ENCODE data around the gene EIF4G3. TPM values are rescaled to one million over a fixed set of nuclear protein-coding genes. Genes with fewer than 3 reads are reported as not detected.
"Not testable (repeated sequence)": the region's sequence is repeated elsewhere in the genome, so short reads cannot be mapped to it uniquely, and the experiment has no call there.

Gene EIF4G3
- polyA plus RNA-seq, 4 donors: 10.8 to 32.1 (median 20.1) TPM

- H3K4me1 ChIP-seq (ENCODE audit: control insufficient read depth in 3 of 3, insufficient read depth in 2 of 3, low read depth in 1 of 3, low read length in 2 of 3): peaks cover 0 to 2% (median 0%) of the 10 kb centered on the region in 3 donors
- DNase-seq (no peak), FAIRE-seq (no peak)
- no peak overlapping the region for H3K27ac ChIP-seq (ENCODE audit: low read depth in 1 of 3, low read length in 2 of 3)
- peaks cover 0 to 8% of the 10 kb centered on the region in 2 donors for H3K9me3 ChIP-seq (ENCODE audit: control insufficient read depth in 2 of 2, insufficient read depth in 1 of 2, low read depth in 1 of 2, low read length in 1 of 2)
- no peak overlapping the region for H3K4me3 ChIP-seq (ENCODE audit: low read depth in 1 of 3, low read length in 3 of 3)
- no peaks in the 10 kb centered on the region for H3K27me3 ChIP-seq (ENCODE audit: control insufficient read depth in 3 of 3, insufficient read depth in 3 of 3, low read length in 3 of 3)
- WGBS, 3 donors: 73 to 85% (median 84%) methylated on average over 3 of the region's 3 CpGs
- peaks cover 0 to 16% (median 0%) of the 10 kb centered on the region in 3 donors for H3K36me3 ChIP-seq (ENCODE audit: control insufficient read depth in 3 of 3, insufficient read depth in 2 of 3, low read depth in 1 of 3, low read length in 3 of 3)
Observed at GRCh38 chr1:21032741-21033140, 144.0 kb downstream of the EIF4G3 start.

- Histone ChIP-seq H3K9me3 (ENCODE audit: control insufficient read depth in 2 of 2, insufficient read depth in 1 of 2, low read depth in 1 of 2, low read length in 1 of 2) (peaks cover 0 to 3% of the 10 kb centered on the region in 2 donors), H3K36me3 (ENCODE audit: control insufficient read depth in 3 of 3, insufficient read depth in 2 of 3, low read depth in 1 of 3, low read length in 3 of 3) (peaks cover 0 to 6% (median 0%) of the 10 kb centered on the region in 3 donors), H3K27ac (ENCODE audit: low read depth in 1 of 3, low read length in 2 of 3) (no peak overlapping the region), H3K27me3 (ENCODE audit: control insufficient read depth in 3 of 3, insufficient read depth in 3 of 3, low read length in 3 of 3) (no peaks in the 10 kb centered on the region), H3K4me1 (ENCODE audit: control insufficient read depth in 3 of 3, insufficient read depth in 2 of 3, low read depth in 1 of 3, low read length in 2 of 3) (peaks cover 0 to 2% (median 2%) of the 10 kb centered on the region in 3 donors), H3K4me3 (ENCODE audit: low read depth in 1 of 3, low read length in 3 of 3) (no peak overlapping the region)
- WGBS, 3 donors: 94 to 100% (median 96%) methylated on average over 1 of the region's 1 CpG
- no peak for DNase-seq
- FAIRE-seq: no peak
Observed at GRCh38 chr1:21030181-21030580, 146.5 kb downstream of the EIF4G3 start.

GRCh38 chr1:21028520-21029145, 148.1 kb downstream of the EIF4G3 start:
- Histone ChIP-seq H3K36me3 (ENCODE audit: control insufficient read depth in 3 of 3, insufficient read depth in 2 of 3, low read depth in 1 of 3, low read length in 3 of 3) (no peaks in the 10 kb centered on the region), H3K27ac (ENCODE audit: low read depth in 1 of 3, low read length in 2 of 3) (peak overlapping the region in 1 of 3 donors; percentile 11), H3K9me3 (ENCODE audit: control insufficient read depth in 2 of 2, insufficient read depth in 1 of 2, low read depth in 1 of 2, low read length in 1 of 2) (peaks cover 0 to 3% of the 10 kb centered on the region in 2 donors), H3K27me3 (ENCODE audit: control insufficient read depth in 3 of 3, insufficient read depth in 3 of 3, low read length in 3 of 3) (no peaks in the 10 kb centered on the region), H3K4me3 (ENCODE audit: low read depth in 1 of 3, low read length in 3 of 3) (no peak overlapping the region), H3K4me1 (ENCODE audit: control insufficient read depth in 3 of 3, insufficient read depth in 2 of 3, low read depth in 1 of 3, low read length in 2 of 3) (peaks cover 0 to 2% (median 2%) of the 10 kb centered on the region in 3 donors)
- 49 to 82% (median 60%) methylated on average over 12 of the region's 12 CpGs for WGBS, 3 donors
- DNase-seq: peak; percentile 26 to 71
- FAIRE-seq: no peak

- Histone ChIP-seq H3K36me3 (ENCODE audit: control insufficient read depth in 3 of 3, insufficient read depth in 2 of 3, low read depth in 1 of 3, low read length in 3 of 3) (no peaks in the 10 kb centered on the region), H3K9me3 (ENCODE audit: control insufficient read depth in 2 of 2, insufficient read depth in 1 of 2, low read depth in 1 of 2, low read length in 1 of 2) (peaks cover 0 to 3% of the 10 kb centered on the region in 2 donors), H3K27ac (ENCODE audit: low read depth in 1 of 3, low read length in 2 of 3) (peak overlapping the region in 1 of 3 donors; percentile 11), H3K4me1 (ENCODE audit: control insufficient read depth in 3 of 3, insufficient read depth in 2 of 3, low read depth in 1 of 3, low read length in 2 of 3) (peaks cover 0 to 2% (median 2%) of the 10 kb centered on the region in 3 donors), H3K4me3 (ENCODE audit: low read depth in 1 of 3, low read length in 3 of 3) (no peak overlapping the region), H3K27me3 (ENCODE audit: control insufficient read depth in 3 of 3, insufficient read depth in 3 of 3, low read length in 3 of 3) (no peaks in the 10 kb centered on the region)
- peak; percentile 71 to 82 for DNase-seq
- WGBS, 3 donors: 14 to 63% (median 46%) methylated on average over 1 of the region's 1 CpG
- no peak for FAIRE-seq
Observed at GRCh38 chr1:21027805-21028204, 148.9 kb downstream of the EIF4G3 start.

- 93 to 95% (median 93%) methylated on average over 4 of the region's 4 CpGs for WGBS, 3 donors
- H3K27me3 ChIP-seq (ENCODE audit: control insufficient read depth in 3 of 3, insufficient read depth in 3 of 3, low read length in 3 of 3): no peaks in the 10 kb centered on the region
- H3K9me3 ChIP-seq (ENCODE audit: control insufficient read depth in 2 of 2, insufficient read depth in 1 of 2, low read depth in 1 of 2, low read length in 1 of 2): peaks cover 0 to 3% of the 10 kb centered on the region in 2 donors
- DNase-seq (no peak), FAIRE-seq (no peak)
- H3K4me3 ChIP-seq (ENCODE audit: low read depth in 1 of 3, low read length in 3 of 3): no peak overlapping the region
- peaks cover 0 to 6% (median 2%) of the 10 kb centered on the region in 3 donors for H3K4me1 ChIP-seq (ENCODE audit: control insufficient read depth in 3 of 3, insufficient read depth in 2 of 3, low read depth in 1 of 3, low read length in 2 of 3)
- no peak overlapping the region for H3K27ac ChIP-seq (ENCODE audit: low read depth in 1 of 3, low read length in 2 of 3)
- no peaks in the 10 kb centered on the region for H3K36me3 ChIP-seq (ENCODE audit: control insufficient read depth in 3 of 3, insufficient read depth in 2 of 3, low read depth in 1 of 3, low read length in 3 of 3)
Observed at GRCh38 chr1:21024918-21025317, 151.8 kb downstream of the EIF4G3 start.

GRCh38 chr1:21024136-21024896, 152.4 kb downstream of the EIF4G3 start:
- DNase-seq; H3K27me3 ChIP-seq (ENCODE audit: control insufficient read depth in 3 of 3, insufficient read depth in 3 of 3, low read length in 3 of 3); H3K4me1 ChIP-seq (ENCODE audit: control insufficient read depth in 3 of 3, insufficient read depth in 2 of 3, low read depth in 1 of 3, low read length in 2 of 3); H3K4me3 ChIP-seq (ENCODE audit: low read depth in 1 of 3, low read length in 3 of 3); FAIRE-seq; H3K9me3 ChIP-seq (ENCODE audit: control insufficient read depth in 2 of 2, insufficient read depth in 1 of 2, low read depth in 1 of 2, low read length in 1 of 2); H3K36me3 ChIP-seq (ENCODE audit: control insufficient read depth in 3 of 3, insufficient read depth in 2 of 3, low read depth in 1 of 3, low read length in 3 of 3); H3K27ac ChIP-seq (ENCODE audit: low read depth in 1 of 3, low read length in 2 of 3): not testable (repeated sequence)
- WGBS, 3 donors: 93 to 94% (median 94%) methylated on average over 11 to 24 of the region's 26 CpGs

GRCh38 chr1:21022279-21023040, 154.2 kb downstream of the EIF4G3 start:
- DNase-seq: peak; percentile 87 to 93
- no peak overlapping the region for H3K4me3 ChIP-seq (ENCODE audit: low read depth in 1 of 3, low read length in 3 of 3)
- peak; percentile 93 for FAIRE-seq
- peak overlapping the region; percentile 71 to 86 (median 85) for H3K27ac ChIP-seq (ENCODE audit: low read depth in 1 of 3, low read length in 2 of 3)
- H3K36me3 ChIP-seq (ENCODE audit: control insufficient read depth in 3 of 3, insufficient read depth in 2 of 3, low read depth in 1 of 3, low read length in 3 of 3): no peaks in the 10 kb centered on the region
- H3K4me1 ChIP-seq (ENCODE audit: control insufficient read depth in 3 of 3, insufficient read depth in 2 of 3, low read depth in 1 of 3, low read length in 2 of 3): peaks cover 0 to 4% (median 2%) of the 10 kb centered on the region in 3 donors
- H3K9me3 ChIP-seq (ENCODE audit: control insufficient read depth in 2 of 2, insufficient read depth in 1 of 2, low read depth in 1 of 2, low read length in 1 of 2): peaks cover 0 to 3% of the 10 kb centered on the region in 2 donors
- 20 to 32% (median 27%) methylated on average over 6 of the region's 6 CpGs for WGBS, 3 donors
- no peaks in the 10 kb centered on the region for H3K27me3 ChIP-seq (ENCODE audit: control insufficient read depth in 3 of 3, insufficient read depth in 3 of 3, low read length in 3 of 3)

GRCh38 chr1:21021311-21021710, 155.4 kb downstream of the EIF4G3 start:
- DNase-seq (no peak), FAIRE-seq (no peak)
- Histone ChIP-seq H3K27me3 (ENCODE audit: control insufficient read depth in 3 of 3, insufficient read depth in 3 of 3, low read length in 3 of 3) (no peaks in the 10 kb centered on the region), H3K27ac (ENCODE audit: low read depth in 1 of 3, low read length in 2 of 3) (no peak overlapping the region), H3K9me3 (ENCODE audit: control insufficient read depth in 2 of 2, insufficient read depth in 1 of 2, low read depth in 1 of 2, low read length in 1 of 2) (no peaks in the 10 kb centered on the region), H3K36me3 (ENCODE audit: control insufficient read depth in 3 of 3, insufficient read depth in 2 of 3, low read depth in 1 of 3, low read length in 3 of 3) (no peaks in the 10 kb centered on the region), H3K4me1 (ENCODE audit: control insufficient read depth in 3 of 3, insufficient read depth in 2 of 3, low read depth in 1 of 3, low read length in 2 of 3) (peaks cover 0 to 4% (median 0%) of the 10 kb centered on the region in 3 donors), H3K4me3 (ENCODE audit: low read depth in 1 of 3, low read length in 3 of 3) (no peak overlapping the region)
- WGBS, 3 donors: 93 to 99% (median 96%) methylated on average over 4 of the region's 4 CpGs

Measured in small intestine (tissue), 7 donors.